Measurements from ENCODE around the gene SIPA1. TPM values are rescaled to one million over a fixed set of nuclear protein-coding genes. Genes with fewer than 3 reads are reported as not detected.

The SIPA1 gene
- total RNA-seq, 4 donors from 2014 or later: 22.4 to 174 (median 30.9) TPM

DNA sequence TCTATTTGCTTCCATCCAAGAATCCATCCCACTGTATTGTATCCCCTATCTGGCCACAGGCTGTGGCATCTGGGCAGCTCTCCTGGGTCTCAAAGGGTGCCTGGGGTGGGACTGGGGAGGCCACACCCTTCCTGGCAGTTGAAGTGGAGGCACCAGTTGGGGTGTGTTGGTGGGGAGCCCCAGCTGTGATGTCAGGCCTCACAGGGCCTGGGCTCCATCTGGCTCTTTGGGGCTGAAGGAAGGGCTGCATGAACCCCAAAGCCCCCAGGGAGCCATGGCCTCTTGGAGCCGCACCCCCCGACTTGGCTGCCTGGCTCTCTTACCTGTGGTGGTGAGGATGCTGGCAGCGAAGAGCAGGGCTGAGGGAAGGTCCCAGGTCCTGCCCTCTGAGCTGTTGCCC lies 42.8 kb upstream of the SIPA1 start:
- Histone ChIP-seq H3K9me3 (no peaks in the 10 kb centered on the region), H3K27ac (no peak overlapping the region), H3K27me3 (no peaks in the 10 kb centered on the region), H3K4me1 (peaks cover 0 to 26% (median 18%) of the 10 kb centered on the region in 4 donors), H3K36me3 (peaks cover 0 to 15% (median 5%) of the 10 kb centered on the region in 4 donors), H3K4me3 (no peak overlapping the region)
- DNase-seq: peak; percentile 11
- in situ Hi-C loops (cut with MboI; ENCODE audit: low pct_ligation_motif_present in 1 of 4, low pct_unique_long_range_greater_than_20kb in 1 of 4, low sequenced_read_pairs in 3 of 4) (no loop called here), intact Hi-C loops (cut with DNase I; ENCODE audit: low total_unique reads) (no loop called here)
- WGBS, 2 donors (ENCODE audit: low coverage in 1 of 2): 68% methylated on average over 3 of the region's 3 CpGs; no CpG with 5 or more reads in 1 of the 2 donors
- TF ChIP-seq POLR2AphosphoS5 (IDR thresholded peaks at IDR 0.05) (no peak), EP300 (IDR thresholded peaks at IDR 0.05; ENCODE audit: low read depth) (no peak), POLR2A (IDR thresholded peaks at IDR 0.05) (no peak)
- TF ChIP-seq, protein P1, sequence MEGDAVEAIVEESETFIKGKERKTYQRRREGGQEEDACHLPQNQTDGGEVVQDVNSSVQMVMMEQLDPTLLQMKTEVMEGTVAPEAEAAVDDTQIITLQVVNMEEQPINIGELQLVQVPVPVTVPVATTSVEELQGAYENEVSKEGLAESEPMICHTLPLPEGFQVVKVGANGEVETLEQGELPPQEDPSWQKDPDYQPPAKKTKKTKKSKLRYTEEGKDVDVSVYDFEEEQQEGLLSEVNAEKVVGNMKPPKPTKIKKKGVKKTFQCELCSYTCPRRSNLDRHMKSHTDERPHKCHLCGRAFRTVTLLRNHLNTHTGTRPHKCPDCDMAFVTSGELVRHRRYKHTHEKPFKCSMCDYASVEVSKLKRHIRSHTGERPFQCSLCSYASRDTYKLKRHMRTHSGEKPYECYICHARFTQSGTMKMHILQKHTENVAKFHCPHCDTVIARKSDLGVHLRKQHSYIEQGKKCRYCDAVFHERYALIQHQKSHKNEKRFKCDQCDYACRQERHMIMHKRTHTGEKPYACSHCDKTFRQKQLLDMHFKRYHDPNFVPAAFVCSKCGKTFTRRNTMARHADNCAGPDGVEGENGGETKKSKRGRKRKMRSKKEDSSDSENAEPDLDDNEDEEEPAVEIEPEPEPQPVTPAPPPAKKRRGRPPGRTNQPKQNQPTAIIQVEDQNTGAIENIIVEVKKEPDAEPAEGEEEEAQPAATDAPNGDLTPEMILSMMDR (IDR thresholded peaks at IDR 0.05): no peak

GRCh38 chr11:65595543-65596281 lies 42.2 kb upstream of the SIPA1 start, which contains the start of gene KCNK7:
Gene KCNK7, minus strand, starts transcription at chr11:65595800. Its CDS starts 28 bp downstream, at chr11:65595772.
- in situ Hi-C loops (cut with MboI; ENCODE audit: low pct_ligation_motif_present in 1 of 4, low pct_unique_long_range_greater_than_20kb in 1 of 4, low sequenced_read_pairs in 3 of 4) (no loop called here), intact Hi-C loops (cut with DNase I; ENCODE audit: low total_unique reads) (no loop called here)
- Histone ChIP-seq H3K36me3 (peaks cover 0 to 15% (median 5%) of the 10 kb centered on the region in 4 donors), H3K4me3 (no peak within 1 kb of the TSS), H3K27ac (no peak within 1 kb of the TSS), H3K9me3 (no peaks in the 10 kb centered on the region), H3K4me1 (peaks cover 0 to 26% (median 18%) of the 10 kb centered on the region in 4 donors), H3K27me3 (no peaks in the 10 kb centered on the region)
- DNase-seq: peak; percentile 32
- WGBS, 2 donors (ENCODE audit: low coverage in 1 of 2): 48% methylated on average over 12 of the region's 12 CpGs; no CpG with 5 or more reads in 1 of the 2 donors
- TF ChIP-seq POLR2AphosphoS5 (IDR thresholded peaks at IDR 0.05) (no peak), EP300 (IDR thresholded peaks at IDR 0.05; ENCODE audit: low read depth) (no peak)
- TF ChIP-seq, protein P1 (IDR thresholded peaks at IDR 0.05): no peak

DNA sequence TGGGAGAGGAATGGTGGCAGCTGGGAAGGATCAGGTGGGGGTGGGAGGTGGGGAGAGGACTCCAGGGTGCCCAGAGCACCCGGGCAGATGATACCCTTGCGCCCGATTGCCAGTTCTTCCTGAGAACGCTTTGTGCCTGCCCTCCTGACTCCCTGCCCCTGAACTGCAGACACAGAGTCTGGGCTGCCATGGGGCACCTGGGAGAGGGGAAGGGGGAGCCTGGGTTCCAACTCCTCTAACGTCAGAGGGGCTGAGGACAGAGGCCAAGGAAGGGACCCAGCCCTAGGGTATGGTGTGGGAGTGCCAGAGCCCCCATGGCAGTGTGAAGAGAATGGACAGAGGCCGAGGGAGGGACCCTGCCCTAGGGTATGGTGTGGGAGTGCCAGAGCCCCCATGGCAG lies 41.4 kb upstream of the SIPA1 start:
- in situ Hi-C loops (cut with MboI; ENCODE audit: low pct_ligation_motif_present in 1 of 4, low pct_unique_long_range_greater_than_20kb in 1 of 4, low sequenced_read_pairs in 3 of 4): no loop called here
- DNase-seq: no peak
- 70 to 79% methylated on average over 2 to 6 of the region's 6 CpGs for WGBS, 2 donors (ENCODE audit: low coverage in 1 of 2)
- no peaks in the 10 kb centered on the region for H3K27me3 ChIP-seq
- H3K9me3 ChIP-seq: no peaks in the 10 kb centered on the region
- no peak overlapping the region for H3K4me3 ChIP-seq
- intact Hi-C loops (cut with DNase I; ENCODE audit: low total_unique reads): no loop called here
- peaks cover 0 to 26% (median 18%) of the 10 kb centered on the region in 4 donors for H3K4me1 ChIP-seq
- peaks cover 0 to 15% (median 5%) of the 10 kb centered on the region in 4 donors for H3K36me3 ChIP-seq
- TF ChIP-seq POLR2A (IDR thresholded peaks at IDR 0.05) (no peak), POLR2AphosphoS5 (IDR thresholded peaks at IDR 0.05) (no peak), EP300 (IDR thresholded peaks at IDR 0.05; ENCODE audit: low read depth) (no peak)
- TF ChIP-seq, protein P1 (IDR thresholded peaks at IDR 0.05): no peak
- H3K27ac ChIP-seq: no peak overlapping the region

DNA sequence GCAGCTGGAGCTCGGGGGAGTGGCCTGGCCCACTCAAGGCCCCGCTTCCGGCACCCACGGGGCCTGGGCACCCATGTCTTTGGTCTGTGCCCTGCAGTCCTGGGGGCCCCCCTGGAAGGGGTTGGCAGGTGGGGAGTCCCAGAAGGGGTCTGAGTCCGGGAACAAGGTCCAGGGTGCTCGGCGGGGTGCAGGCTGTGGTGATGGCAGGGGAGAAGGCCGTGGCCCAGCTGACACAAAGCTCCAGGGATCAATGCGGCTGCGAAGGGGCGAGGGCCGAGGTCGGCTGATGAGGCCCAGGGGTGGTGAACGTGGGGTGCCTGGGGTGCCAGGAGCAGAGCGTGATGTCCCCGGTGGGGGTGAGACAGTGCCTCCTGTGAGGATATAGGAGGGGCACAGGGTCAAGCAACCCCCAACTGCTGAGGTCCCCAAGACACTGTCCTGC lies 39.6 kb upstream of the SIPA1 start:
- Histone ChIP-seq H3K27ac (no peak overlapping the region), H3K36me3 (peaks cover 0 to 15% (median 5%) of the 10 kb centered on the region in 4 donors), H3K4me3 (no peak overlapping the region), H3K9me3 (no peaks in the 10 kb centered on the region), H3K27me3 (no peaks in the 10 kb centered on the region), H3K4me1 (peaks cover 0 to 16% (median 10%) of the 10 kb centered on the region in 4 donors)
- DNase-seq: no peak
- WGBS, 2 donors (ENCODE audit: low coverage in 1 of 2): 96% methylated on average over 12 of the region's 16 CpGs; no CpG with 5 or more reads in 1 of the 2 donors
- intact Hi-C loops (cut with DNase I; ENCODE audit: low total_unique reads) (no loop called here), in situ Hi-C loops (cut with MboI; ENCODE audit: low pct_ligation_motif_present in 1 of 4, low pct_unique_long_range_greater_than_20kb in 1 of 4, low sequenced_read_pairs in 3 of 4) (no loop called here)
- TF ChIP-seq EP300 (IDR thresholded peaks at IDR 0.05; ENCODE audit: low read depth) (no peak), POLR2AphosphoS5 (IDR thresholded peaks at IDR 0.05) (no peak)

Data from transverse colon (tissue), 4 donors.